B cell (primary cell): ENCODE measurements around the gene ACSL4. TPM values are rescaled to one million over a fixed set of nuclear protein-coding genes. Genes with fewer than 3 reads are reported as not detected.
"Not testable (repeated sequence)": the region's sequence is repeated elsewhere in the genome, so short reads cannot be mapped to it uniquely, and the experiment has no call there.

Source experiments
- ATAC-seq: fragments of 200-7000 bp; cut with Tn5 transposase; one replicate; pipeline ENCODE4 v1.10.0; 2021; ENCODE audit warnings: low read depth, mild to moderate bottlenecking, moderate number of reproducible peaks, moderate library complexity
- CTCF ChIA-PET: fragments of 350-600 bp; sonication (Branson Sonifier 250); formaldehyde crosslinking; loops from one replicate; lab custom pipeline; 2021; ENCODE audit warnings: antibody characterized with exemption, inconsistent platforms; lab: Charles Lee
- POLR2A ChIA-PET: fragments of 350-600 bp; sonication (Branson Sonifier 250); formaldehyde crosslinking; loops from one replicate; lab custom pipeline; 2021; ENCODE audit warnings: antibody characterized with exemption; lab: Charles Lee
- DNase-seq: peaks from one replicate; pipeline ENCODE4 v3.0.0; 2013
- H2AFZ ChIP-seq: 2 replicates; pipeline ENCODE4 v1.6.1; 2012; ENCODE audit warnings: mild to moderate bottlenecking, low read depth, low read length; ENCODE audit not compliant: insufficient read depth, poor library complexity, severe bottlenecking
- H3K27ac ChIP-seq, 2 donors: 1 replicate in 1 of 2; 2 replicates in 1 of 2; pipeline ENCODE4 v1.5.1; 2012 to 2013; ENCODE audit warnings: low read length in 2 of 2, mild to moderate bottlenecking in 2 of 2, moderate library complexity in 1 of 2
- H3K27me3 ChIP-seq, 4 experiments: fragments of 200-600 bp in 1 of 4; sonication (generic) in 1 of 4; replicated peaks in 1 of 4; 1 replicate in 2 of 4; 2 replicates in 2 of 4; pipeline versions ENCODE4 v1.6.1 to v1.7.0; 2013 to 2016; ENCODE audit warnings: low read length in 3 of 4, mild to moderate bottlenecking in 2 of 4, mixed read lengths in 1 of 4, moderate library complexity in 1 of 4; ENCODE audit not compliant: insufficient read depth in 4 of 4, control insufficient read depth in 3 of 4; ENCODE audit errors: control extremely low read depth in 1 of 4
- H3K36me3 ChIP-seq, 2 experiments: replicated peaks in 1 of 2; 1 replicate in 1 of 2; 2 replicates in 1 of 2; pipeline versions ENCODE4 v1.6.1 to v1.7.1; 2013; ENCODE audit warnings: low read length in 1 of 2; ENCODE audit not compliant: insufficient read depth in 2 of 2, control insufficient read depth in 1 of 2; ENCODE audit errors: control extremely low read depth in 1 of 2, extremely low read depth in 1 of 2
- H3K4me1 ChIP-seq, 2 donors: fragments of 200-600 bp in 1 of 2; sonication (generic) in 1 of 2; 1 replicate in 1 of 2; 2 replicates in 1 of 2; pipeline versions ENCODE4 v1.5.1 to v1.6.1; 2013 to 2017; ENCODE audit warnings: low read length in 2 of 2; ENCODE audit not compliant: control insufficient read depth in 2 of 2, insufficient read depth in 2 of 2
- H3K4me2 ChIP-seq: replicated peaks from 2 replicates; pipeline ENCODE3; 2012; ENCODE audit warnings: mild to moderate bottlenecking, low read depth, low read length; ENCODE audit not compliant: poor library complexity, severe bottlenecking
- H3K4me3 ChIP-seq, 5 experiments: fragments of 200-600 bp in 1 of 5; sonication (generic) in 1 of 5; 1 replicate in 3 of 5; 2 replicates in 2 of 5; pipeline versions ENCODE4 v1.5.1 to v1.7.0; 2011 to 2016; ENCODE audit warnings: low read length in 4 of 5, mild to moderate bottlenecking in 4 of 5, low read depth in 2 of 5, control low read depth in 1 of 5, moderate library complexity in 1 of 5; ENCODE audit not compliant: insufficient read depth in 1 of 5; ENCODE audit errors: control extremely low read depth in 1 of 5, extremely low read depth in 1 of 5
- H3K79me2 ChIP-seq: fragments of 200-600 bp; sonication (generic); one replicate; pipeline ENCODE4 v1.6.0; 2016; ENCODE audit warnings: low read length; ENCODE audit not compliant: control insufficient read depth, insufficient read depth
- H3K9ac ChIP-seq: fragments of 200-600 bp; sonication (generic); 2 replicates; pipeline ENCODE4 v1.6.1; 2017; ENCODE audit warnings: mild to moderate bottlenecking, low read length, moderate library complexity
- H3K9me3 ChIP-seq, 3 donors: one replicate each; pipeline versions ENCODE4 v1.6.1 to v1.7.1; 2013; ENCODE audit warnings: low read length in 2 of 3; ENCODE audit not compliant: control insufficient read depth in 2 of 3, insufficient read depth in 1 of 3; ENCODE audit errors: control extremely low read depth in 1 of 3
- H4K20me1 ChIP-seq: 2 replicates; pipeline ENCODE4 v1.6.0; 2012; ENCODE audit warnings: mild to moderate bottlenecking, low read length; ENCODE audit not compliant: insufficient read depth, control insufficient read depth, poor library complexity, severe bottlenecking
- H3K27ac Mint-ChIP-seq: one replicate; pipeline ENCODE4 v1.8.0; 2021; ENCODE audit warnings: mixed read lengths
- H3K27me3 Mint-ChIP-seq: one replicate; pipeline ENCODE4 v1.8.0; 2021; ENCODE audit warnings: mixed read lengths
- H3K4me1 Mint-ChIP-seq: one replicate; pipeline ENCODE4 v1.8.0; 2021; ENCODE audit warnings: mixed read lengths
- H3K4me3 Mint-ChIP-seq: one replicate; pipeline ENCODE4 v1.8.0; 2021; ENCODE audit warnings: mixed read lengths
- H3K9me3 Mint-ChIP-seq: one replicate; pipeline ENCODE4 v1.8.0; 2022; ENCODE audit warnings: mixed read lengths; ENCODE audit not compliant: insufficient read depth
- CTCF ChIP-seq: fragments of 200-600 bp; IDR thresholded peaks from one replicate; pipeline ENCODE4 v1.8.0; 2022; ENCODE audit warnings: antibody characterized with exemption, mild to moderate bottlenecking
- EZH2 ChIP-seq: IDR thresholded peaks from 2 replicates; pipeline ENCODE4 v1.6.1; 2012; ENCODE audit warnings: borderline replicate concordance, low read depth, mild to moderate bottlenecking, moderate library complexity, low read length; ENCODE audit not compliant: insufficient read depth, poor library complexity, severe bottlenecking
- WGBS: methylation state at CpG from one replicate; pipeline ENCODE4 v1.1.5; 2013; ENCODE audit warnings: missing lambda C conversion rate; ENCODE audit not compliant: insufficient coverage; 5-methylcytosine and 5-hydroxymethylcytosine counted together
- intact Hi-C: fragments of 100-400 bp; cut with micrococcal nuclease; formaldehyde crosslinking; loops from one replicate; pipeline ENCODE4 v1.10.0; 2022
- polyA plus RNA-seq: library from polyadenylated mRNA; depleted of rRNA; stranded (reverse); fragments of >200 nt; gene quantifications from 2 replicates; pipeline ENCODE4 v1.2.3, GENCODE V29; 2012
- total RNA-seq, 2 donors: library from RNA; stranded (reverse); fragments of 120-200 nt in 1 of 2; gene quantifications; 1 replicate in 1 of 2; 2 replicates in 1 of 2; pipeline versions ENCODE4 v1.2.3 to v1.2.4, GENCODE V29; 2013 to 2022

Gene ACSL4
- total and polyA plus RNA-seq, 2 donors (not counting 1 experiment from before 2014, with no cell fraction given), result 4.0 to 29.1 TPM

DNA sequence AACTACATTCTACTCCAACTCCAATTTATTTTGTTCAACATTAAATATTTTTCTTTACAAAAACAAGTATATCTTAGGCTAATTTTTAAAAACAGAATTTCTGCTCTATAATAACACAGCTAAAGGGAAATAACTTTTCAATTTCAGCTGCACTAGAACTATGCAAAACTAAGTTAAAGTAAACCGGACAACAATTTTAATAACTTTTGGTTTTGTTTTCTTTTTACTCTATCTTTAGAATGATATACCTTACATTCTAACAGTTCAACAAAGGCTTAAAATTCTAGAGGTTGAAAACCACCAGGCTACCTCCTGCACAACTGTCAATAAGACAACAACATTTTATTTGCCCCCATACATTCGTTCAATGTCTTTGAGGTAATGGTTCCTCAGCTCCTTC lies 89.4 kb downstream of the ACSL4 start:
- H3K4me3 ChIP-seq, result no peak overlapping the region
- ChIA-PET POLR2A (no interaction called here), CTCF (interaction anchor here (1.7 kb wide), 1 partner anchor 158 kb away, joined by 3 read pairs; no protein-coding TSS in a partner anchor)
- H3K9me3 Mint-ChIP-seq, result no peaks in the 10 kb centered on the region
- DNase-seq (no peak), ATAC-seq (no peak)
- H3K36me3 ChIP-seq, result no peaks in the 10 kb centered on the region
- H3K4me3 Mint-ChIP-seq, result no peak overlapping the region
- no peaks in the 10 kb centered on the region for H3K4me1 ChIP-seq
- H3K27ac Mint-ChIP-seq, result no peak overlapping the region
- TF ChIP-seq CTCF, result no peak
- TF ChIP-seq EZH2, result no peak
- no CpG with 5 or more reads among the region's 2 CpGs for WGBS
- intact Hi-C loops, result no loop called here
- no peak overlapping the region for H2AFZ ChIP-seq
- no peak overlapping the region for H3K27ac ChIP-seq
- H3K9me3 ChIP-seq, result no peaks in the 10 kb centered on the region
- H3K4me1 Mint-ChIP-seq, result no peaks in the 10 kb centered on the region
- no peaks in the 10 kb centered on the region for H3K27me3 ChIP-seq
- H3K27me3 Mint-ChIP-seq, result no peaks in the 10 kb centered on the region
- H3K4me2 ChIP-seq, result no peak overlapping the region
- H4K20me1 ChIP-seq, result no peaks in the 10 kb centered on the region
- H3K9ac ChIP-seq, result no peak overlapping the region
- no peaks in the 10 kb centered on the region for H3K79me2 ChIP-seq

- ChIA-PET CTCF (interaction anchor here (0.6 kb wide), 1 partner anchor 1885 kb away, joined by 3 read pairs; no protein-coding TSS in a partner anchor), POLR2A (no interaction called here)
- no CpG with 5 or more reads among the region's 1 CpG for WGBS
- Mint-ChIP-seq H3K4me3 (no peak overlapping the region), H3K4me1 (no peaks in the 10 kb centered on the region), H3K9me3 (no peaks in the 10 kb centered on the region), H3K27me3 (no peaks in the 10 kb centered on the region), H3K27ac (no peak overlapping the region)
- DNase-seq, result no peak
- H3K79me2 ChIP-seq, result no peaks in the 10 kb centered on the region
- no peaks in the 10 kb centered on the region for H3K27me3 ChIP-seq
- no peak overlapping the region for H3K27ac ChIP-seq
- no peaks in the 10 kb centered on the region for H4K20me1 ChIP-seq
- H3K4me1 ChIP-seq, result no peaks in the 10 kb centered on the region
- H3K9me3 ChIP-seq, result no peaks in the 10 kb centered on the region
- TF ChIP-seq CTCF (no peak), EZH2 (no peak)
- no peaks in the 10 kb centered on the region for H3K36me3 ChIP-seq
- H3K4me2 ChIP-seq, result no peak overlapping the region
- H3K4me3 ChIP-seq, result no peak overlapping the region
- ATAC-seq, result no peak
- H2AFZ ChIP-seq, result no peak overlapping the region
- H3K9ac ChIP-seq, result no peak overlapping the region
- intact Hi-C loops, result no loop called here
These were observed 94.9 kb downstream of the ACSL4 start for GRCh38 chrX:109638158-109638557.

DNA sequence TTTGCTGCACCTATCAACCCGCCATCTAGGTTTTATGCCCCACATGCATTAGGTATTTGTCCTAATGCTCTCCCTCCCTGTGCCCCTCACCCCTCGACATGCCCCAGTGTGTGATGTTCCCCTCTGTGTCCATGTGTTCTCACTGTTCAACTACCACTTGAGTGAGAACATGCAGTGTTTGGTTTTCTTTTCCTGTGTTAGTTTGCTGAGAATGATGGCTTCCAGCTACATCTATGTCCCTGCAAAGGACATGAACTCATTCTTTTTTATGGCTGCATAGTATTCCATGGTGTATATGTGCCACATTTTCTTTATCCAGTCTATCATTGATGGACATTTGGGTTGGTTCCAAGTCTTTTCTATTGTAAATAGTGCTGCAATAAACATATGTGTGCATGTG lies 95.6 kb downstream of the ACSL4 start:
- H3K9ac ChIP-seq, CTCF ChIA-PET, POLR2A ChIA-PET, H4K20me1 ChIP-seq, H3K4me3 ChIP-seq, H3K27ac ChIP-seq, H3K27ac Mint-ChIP-seq, DNase-seq, H3K4me1 Mint-ChIP-seq, H3K36me3 ChIP-seq, H2AFZ ChIP-seq, H3K79me2 ChIP-seq, H3K27me3 ChIP-seq, H3K27me3 Mint-ChIP-seq, ATAC-seq, H3K9me3 Mint-ChIP-seq, H3K4me1 ChIP-seq, intact Hi-C loops, H3K4me3 Mint-ChIP-seq, H3K4me2 ChIP-seq, H3K9me3 ChIP-seq: not testable (repeated sequence)
- WGBS, result no CpG with 5 or more reads among the region's 2 CpGs
